ENCODE results near the gene FHIP1A. TPM values are rescaled to one million over a fixed set of nuclear protein-coding genes. Genes with fewer than 3 reads are reported as not detected.

Gene FHIP1A
- total and polyA plus RNA-seq, 2 of the 13 experiments (the other 11 are each of a cell fraction or from before 2014, with no cell fraction given), result 4.1 to 6.2 TPM

DNA sequence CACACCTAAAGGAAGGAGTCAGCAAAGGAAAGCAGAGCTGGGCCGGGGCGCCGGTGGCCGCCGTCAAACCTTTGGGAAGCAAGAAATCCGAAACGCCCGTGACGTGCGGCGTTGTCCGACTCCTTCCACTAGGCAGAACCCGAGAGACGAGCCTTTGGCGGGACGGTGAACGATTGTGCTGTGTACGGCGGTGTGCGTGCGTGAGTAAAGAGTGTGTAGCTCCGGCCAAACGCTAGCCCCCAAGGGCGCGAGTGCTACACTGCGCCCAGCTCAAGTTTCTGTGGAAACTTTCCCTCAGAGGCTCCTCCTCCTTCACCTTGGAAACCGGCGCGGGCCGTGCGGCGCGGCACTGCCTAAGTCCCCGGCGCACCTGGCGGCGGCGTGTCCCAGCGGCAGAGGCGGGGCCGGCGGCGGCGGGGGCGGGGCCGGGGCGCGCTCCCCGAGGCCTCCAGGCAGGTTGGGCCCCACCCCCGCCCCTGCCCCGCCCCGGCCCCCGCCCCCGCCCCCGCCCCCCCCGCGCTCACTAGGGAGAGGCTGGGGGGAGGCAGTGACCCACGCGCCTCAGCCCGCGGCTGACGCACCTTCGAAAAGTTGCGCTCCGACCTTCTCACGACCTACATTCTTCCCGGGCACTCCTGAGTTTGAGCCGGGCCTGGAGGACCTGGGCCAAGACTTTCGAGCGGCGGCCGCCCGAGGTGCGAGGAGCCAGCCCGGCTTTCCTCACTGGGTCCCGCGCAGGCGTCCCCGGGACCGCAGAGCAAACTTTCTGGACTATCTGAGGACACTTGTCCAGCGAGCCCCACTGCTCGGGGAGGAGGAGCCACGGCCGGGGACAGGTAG, at the start of gene FHIP1A (continued):
- TF ChIP-seq RCOR2 (CRISPR knock-in tag; IDR thresholded peaks at IDR 0.05) (no peak), ZNF780A (CRISPR knock-in tag; IDR thresholded peaks at IDR 0.05) (no peak), ZNF335 (CRISPR knock-in tag; IDR thresholded peaks at IDR 0.05) (no peak), NKX3-1 (CRISPR knock-in tag; IDR thresholded peaks at IDR 0.05) (no peak), MTA1 (CRISPR knock-in tag; IDR thresholded peaks at IDR 0.05; ENCODE audit: borderline replicate concordance) (no peak), SAFB2 (CRISPR knock-in tag; IDR thresholded peaks at IDR 0.05; ENCODE audit: borderline replicate concordance, low read depth) (no peak), HOXA3 (CRISPR knock-in tag; IDR thresholded peaks at IDR 0.05) (no peak; the same call in 1 of the 2 replicates), NFE2 (CRISPR knock-in tag; IDR thresholded peaks at IDR 0.05) (no peak), ZNF224 (CRISPR knock-in tag; IDR thresholded peaks at IDR 0.05) (no peak), TEAD2 (CRISPR knock-in tag; IDR thresholded peaks at IDR 0.05) (no peak), ZNF781 (CRISPR knock-in tag; IDR thresholded peaks at IDR 0.05; ENCODE audit: borderline replicate concordance, not compliant biosample characterization) (no peak), ZNF367 (CRISPR knock-in tag; IDR thresholded peaks at IDR 0.05; ENCODE audit: borderline replicate concordance) (no peak), ZNF44 (CRISPR knock-in tag; IDR thresholded peaks at IDR 0.05) (no peak), TRIM24 (CRISPR knock-in tag; IDR thresholded peaks at IDR 0.05) (no peak), ZNF484 (CRISPR knock-in tag; IDR thresholded peaks at IDR 0.05; ENCODE audit: borderline replicate concordance, low read depth) (no peak)
- TF ChIP-seq, protein P1, sequence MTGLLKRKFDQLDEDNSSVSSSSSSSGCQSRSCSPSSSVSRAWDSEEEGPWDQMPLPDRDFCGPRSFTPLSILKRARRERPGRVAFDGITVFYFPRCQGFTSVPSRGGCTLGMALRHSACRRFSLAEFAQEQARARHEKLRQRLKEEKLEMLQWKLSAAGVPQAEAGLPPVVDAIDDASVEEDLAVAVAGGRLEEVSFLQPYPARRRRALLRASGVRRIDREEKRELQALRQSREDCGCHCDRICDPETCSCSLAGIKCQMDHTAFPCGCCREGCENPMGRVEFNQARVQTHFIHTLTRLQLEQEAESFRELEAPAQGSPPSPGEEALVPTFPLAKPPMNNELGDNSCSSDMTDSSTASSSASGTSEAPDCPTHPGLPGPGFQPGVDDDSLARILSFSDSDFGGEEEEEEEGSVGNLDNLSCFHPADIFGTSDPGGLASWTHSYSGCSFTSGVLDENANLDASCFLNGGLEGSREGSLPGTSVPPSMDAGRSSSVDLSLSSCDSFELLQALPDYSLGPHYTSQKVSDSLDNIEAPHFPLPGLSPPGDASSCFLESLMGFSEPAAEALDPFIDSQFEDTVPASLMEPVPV (CRISPR knock-in tag; IDR thresholded peaks at IDR 0.05), result no peak
- TF ChIP-seq, protein P2, sequence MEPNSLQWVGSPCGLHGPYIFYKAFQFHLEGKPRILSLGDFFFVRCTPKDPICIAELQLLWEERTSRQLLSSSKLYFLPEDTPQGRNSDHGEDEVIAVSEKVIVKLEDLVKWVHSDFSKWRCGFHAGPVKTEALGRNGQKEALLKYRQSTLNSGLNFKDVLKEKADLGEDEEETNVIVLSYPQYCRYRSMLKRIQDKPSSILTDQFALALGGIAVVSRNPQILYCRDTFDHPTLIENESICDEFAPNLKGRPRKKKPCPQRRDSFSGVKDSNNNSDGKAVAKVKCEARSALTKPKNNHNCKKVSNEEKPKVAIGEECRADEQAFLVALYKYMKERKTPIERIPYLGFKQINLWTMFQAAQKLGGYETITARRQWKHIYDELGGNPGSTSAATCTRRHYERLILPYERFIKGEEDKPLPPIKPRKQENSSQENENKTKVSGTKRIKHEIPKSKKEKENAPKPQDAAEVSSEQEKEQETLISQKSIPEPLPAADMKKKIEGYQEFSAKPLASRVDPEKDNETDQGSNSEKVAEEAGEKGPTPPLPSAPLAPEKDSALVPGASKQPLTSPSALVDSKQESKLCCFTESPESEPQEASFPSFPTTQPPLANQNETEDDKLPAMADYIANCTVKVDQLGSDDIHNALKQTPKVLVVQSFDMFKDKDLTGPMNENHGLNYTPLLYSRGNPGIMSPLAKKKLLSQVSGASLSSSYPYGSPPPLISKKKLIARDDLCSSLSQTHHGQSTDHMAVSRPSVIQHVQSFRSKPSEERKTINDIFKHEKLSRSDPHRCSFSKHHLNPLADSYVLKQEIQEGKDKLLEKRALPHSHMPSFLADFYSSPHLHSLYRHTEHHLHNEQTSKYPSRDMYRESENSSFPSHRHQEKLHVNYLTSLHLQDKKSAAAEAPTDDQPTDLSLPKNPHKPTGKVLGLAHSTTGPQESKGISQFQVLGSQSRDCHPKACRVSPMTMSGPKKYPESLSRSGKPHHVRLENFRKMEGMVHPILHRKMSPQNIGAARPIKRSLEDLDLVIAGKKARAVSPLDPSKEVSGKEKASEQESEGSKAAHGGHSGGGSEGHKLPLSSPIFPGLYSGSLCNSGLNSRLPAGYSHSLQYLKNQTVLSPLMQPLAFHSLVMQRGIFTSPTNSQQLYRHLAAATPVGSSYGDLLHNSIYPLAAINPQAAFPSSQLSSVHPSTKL (CRISPR knock-in tag; IDR thresholded peaks at IDR 0.05), result peak; percentile 44; the same call in 1 of the 2 replicates
- TF ChIP-seq, protein P3, sequence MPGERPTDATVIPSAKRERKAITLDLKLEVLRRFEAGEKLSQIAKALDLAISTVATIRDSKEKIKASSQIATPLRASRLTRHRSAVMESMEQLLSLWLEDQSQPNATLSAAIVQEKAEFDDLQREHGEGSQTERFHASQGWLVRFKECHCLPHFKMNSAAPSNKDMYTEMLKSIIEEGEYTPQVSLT (CRISPR knock-in tag; IDR thresholded peaks at IDR 0.05; ENCODE audit: borderline replicate concordance, low read depth), result no peak
- TF ChIP-seq, protein P4, sequence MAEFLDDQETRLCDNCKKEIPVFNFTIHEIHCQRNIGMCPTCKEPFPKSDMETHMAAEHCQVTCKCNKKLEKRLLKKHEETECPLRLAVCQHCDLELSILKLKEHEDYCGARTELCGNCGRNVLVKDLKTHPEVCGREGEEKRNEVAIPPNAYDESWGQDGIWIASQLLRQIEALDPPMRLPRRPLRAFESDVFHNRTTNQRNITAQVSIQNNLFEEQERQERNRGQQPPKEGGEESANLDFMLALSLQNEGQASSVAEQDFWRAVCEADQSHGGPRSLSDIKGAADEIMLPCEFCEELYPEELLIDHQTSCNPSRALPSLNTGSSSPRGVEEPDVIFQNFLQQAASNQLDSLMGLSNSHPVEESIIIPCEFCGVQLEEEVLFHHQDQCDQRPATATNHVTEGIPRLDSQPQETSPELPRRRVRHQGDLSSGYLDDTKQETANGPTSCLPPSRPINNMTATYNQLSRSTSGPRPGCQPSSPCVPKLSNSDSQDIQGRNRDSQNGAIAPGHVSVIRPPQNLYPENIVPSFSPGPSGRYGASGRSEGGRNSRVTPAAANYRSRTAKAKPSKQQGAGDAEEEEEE (CRISPR knock-in tag; IDR thresholded peaks at IDR 0.05; ENCODE audit: borderline replicate concordance), result no peak
- TF ChIP-seq, protein P5, sequence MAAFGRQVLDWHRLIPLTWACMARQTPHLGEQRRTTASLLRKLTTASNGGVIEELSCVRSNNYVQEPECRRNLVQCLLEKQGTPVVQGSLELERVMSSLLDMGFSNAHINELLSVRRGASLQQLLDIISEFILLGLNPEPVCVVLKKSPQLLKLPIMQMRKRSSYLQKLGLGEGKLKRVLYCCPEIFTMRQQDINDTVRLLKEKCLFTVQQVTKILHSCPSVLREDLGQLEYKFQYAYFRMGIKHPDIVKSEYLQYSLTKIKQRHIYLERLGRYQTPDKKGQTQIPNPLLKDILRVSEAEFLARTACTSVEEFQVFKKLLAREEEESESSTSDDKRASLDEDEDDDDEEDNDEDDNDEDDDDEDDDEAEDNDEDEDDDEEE (CRISPR knock-in tag; IDR thresholded peaks at IDR 0.05), result peak; percentile 49; the same call in 1 of the 2 replicates

Measured in HepG2 (cell line).